Adrenal gland (tissue), 5 donors: ENCODE results near the gene GEMIN8.

ENCODE experiments used
- CTCF ChIP-seq, 6 experiments: fragments of 450-650 bp in 4 of 6; fragments of 200-600 bp in 2 of 6; sonication (generic) in 1 of 6; IDR thresholded peaks; 1 replicate in 5 of 6; 2 replicates in 1 of 6; pipeline versions ENCODE4 v1.5.1 to v1.8.0; 2016 to 2021; ENCODE audit warnings: antibody characterized with exemption in 6 of 6, mild to moderate bottlenecking in 2 of 6, moderate library complexity in 1 of 6
- POLR2A ChIP-seq, 2 donors: fragments of 450-650 bp; IDR thresholded peaks; one replicate each; pipeline ENCODE4 v1.6.1; 2017; ENCODE audit warnings: antibody characterized with exemption in 2 of 2, mild to moderate bottlenecking in 2 of 2, moderate library complexity in 1 of 2
- donor health status: DM: no; HTN: no; CAD: no.

- TF ChIP-seq POLR2A (IDR thresholded peaks at IDR 0.05) (no peak), CTCF (IDR thresholded peaks at IDR 0.05) (no peak)
Measured at GRCh38 chrX:13965531-13965930, 64.2 kb downstream of the GEMIN8 start.
